NCI-H128 (cell line): ENCODE measurements around the gene CDADC1.

Experiments used
- DNase-seq: peaks from one replicate; lab custom pipeline; 2025; ENCODE audit not compliant: unreplicated experiment; lab: John Stamatoyannopoulos, UW

Gene CDADC1

DNA sequence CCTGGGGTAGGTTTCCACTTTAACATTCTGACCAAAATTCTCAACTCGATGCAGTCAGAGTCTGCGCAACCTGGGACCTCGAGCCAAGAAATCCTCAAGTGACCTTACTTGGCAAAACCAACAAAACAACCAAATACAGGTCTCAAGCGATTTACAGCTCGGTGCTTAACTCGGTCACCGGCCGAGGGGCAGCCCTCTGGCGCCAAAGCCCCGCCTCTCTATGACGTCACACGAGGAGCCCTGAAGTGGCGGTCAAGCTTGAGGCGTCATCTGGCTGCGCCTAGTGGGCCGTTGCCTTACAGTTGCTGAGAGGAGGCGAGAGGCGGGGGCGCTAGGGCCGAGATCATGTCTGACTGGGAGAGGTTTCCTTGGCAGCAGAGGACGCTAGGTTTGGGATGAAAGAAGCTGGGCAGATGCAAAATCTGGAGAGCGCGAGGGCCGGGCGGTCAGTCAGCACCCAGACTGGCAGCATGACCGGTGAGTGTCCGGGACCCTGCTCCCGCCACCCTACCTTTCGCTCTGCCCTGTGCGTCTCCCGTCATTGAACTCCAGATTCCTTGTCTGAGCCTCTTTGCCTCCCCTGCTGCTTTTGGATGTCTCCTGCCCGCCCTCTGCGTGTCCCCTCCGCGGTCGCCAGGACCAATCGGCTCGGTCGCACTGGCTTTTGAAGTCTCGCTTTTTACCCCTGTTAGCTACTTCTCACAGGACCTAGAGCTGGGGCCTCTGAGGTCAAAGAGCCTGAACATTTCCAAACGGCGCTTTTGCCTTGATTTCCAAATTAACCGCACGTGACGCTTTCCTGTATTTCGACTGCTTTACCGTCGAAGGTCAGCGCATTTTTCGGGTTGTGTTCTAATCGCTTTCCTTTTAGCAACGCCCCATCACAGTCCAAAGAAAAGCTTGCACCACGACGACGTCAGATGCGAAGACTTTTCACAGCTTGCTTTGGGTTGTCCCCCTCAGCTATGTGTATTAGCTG lies at the start of gene CDADC1:
TSS of gene CDADC1 (plus strand) at position 283 of the 979 bp plus-strand sequence. CDS start at position 396, 113 bp downstream.
- peak; percentile 68 for DNase-seq

DNA sequence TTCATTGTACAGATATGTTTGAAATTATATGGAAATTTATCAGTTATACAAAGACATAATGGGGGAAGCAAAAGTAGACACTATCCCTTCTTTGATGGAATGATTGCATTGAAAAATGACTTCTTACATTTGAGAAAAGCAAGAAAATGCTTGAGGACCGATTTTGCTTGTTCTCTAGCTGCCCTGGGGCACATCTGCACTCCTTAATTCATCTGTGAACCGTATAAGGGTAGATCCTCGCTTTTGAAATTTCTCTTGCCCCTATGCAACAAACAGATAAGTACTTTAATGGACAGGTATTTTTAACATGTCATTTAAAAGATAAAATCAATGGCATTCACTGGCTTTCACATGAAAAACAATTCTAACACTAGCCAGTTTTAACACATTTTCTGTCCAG lies 41.1 kb upstream of the CDADC1 start:
- no peak for DNase-seq

DNA sequence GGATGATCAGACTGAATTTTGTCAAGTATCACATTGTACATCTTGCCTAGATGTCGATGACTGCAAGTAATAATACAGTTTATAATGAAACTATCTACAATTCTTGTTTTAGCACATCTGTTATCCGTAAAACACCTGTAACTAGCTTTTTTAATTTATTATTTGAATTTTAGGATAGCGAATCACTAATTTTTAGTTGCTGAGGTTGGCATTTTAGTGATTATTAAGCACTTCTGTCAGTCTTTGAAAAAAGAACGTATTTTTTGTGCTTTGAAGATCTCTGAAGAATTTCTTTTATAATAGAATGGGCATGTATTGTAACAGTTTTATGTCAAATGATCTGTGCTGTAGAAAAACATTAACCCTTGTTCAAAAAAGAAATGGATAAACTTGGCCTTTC lies 39.1 kb upstream of the CDADC1 start:
- DNase-seq: no peak

DNA sequence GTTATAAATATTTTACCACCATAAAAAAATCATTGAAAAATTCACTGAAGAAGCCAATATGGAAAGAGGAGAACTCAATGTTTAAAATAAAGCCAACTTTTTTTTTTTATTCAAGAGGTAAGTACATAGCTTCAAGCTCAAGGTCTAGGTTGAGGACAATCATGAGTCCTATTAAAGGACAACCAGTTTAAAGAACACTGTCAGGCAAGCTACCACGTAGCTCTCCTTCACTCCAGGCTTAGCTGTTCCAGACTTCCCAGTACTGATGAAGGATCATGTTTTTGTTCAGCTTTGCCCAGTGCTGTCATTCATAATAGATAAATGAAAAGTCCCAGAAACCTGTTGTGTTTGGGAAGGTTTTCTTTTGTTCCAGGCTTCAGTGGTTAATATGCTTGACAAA lies 37.6 kb upstream of the CDADC1 start:
- no peak for DNase-seq

DNA sequence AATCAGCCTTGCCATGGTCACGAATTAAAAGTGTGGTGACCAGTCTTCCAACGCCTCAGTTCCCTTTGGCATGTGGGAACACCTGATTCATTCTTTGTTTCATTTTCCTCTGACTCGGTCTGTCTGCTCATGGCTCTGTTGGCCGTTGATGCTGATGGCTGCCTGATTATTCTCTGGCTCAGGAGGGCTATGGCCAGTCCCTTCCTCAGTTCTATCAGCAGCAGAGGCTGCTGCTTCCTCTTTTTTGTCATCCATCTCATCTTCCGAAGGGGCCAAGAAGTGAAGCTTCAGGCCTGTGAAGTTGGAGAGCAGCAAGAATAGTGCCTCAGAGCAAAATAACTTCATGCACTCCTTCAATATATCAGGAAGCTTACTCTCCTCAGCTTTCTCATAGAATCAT lies 37.1 kb upstream of the CDADC1 start:
- no peak for DNase-seq

DNA sequence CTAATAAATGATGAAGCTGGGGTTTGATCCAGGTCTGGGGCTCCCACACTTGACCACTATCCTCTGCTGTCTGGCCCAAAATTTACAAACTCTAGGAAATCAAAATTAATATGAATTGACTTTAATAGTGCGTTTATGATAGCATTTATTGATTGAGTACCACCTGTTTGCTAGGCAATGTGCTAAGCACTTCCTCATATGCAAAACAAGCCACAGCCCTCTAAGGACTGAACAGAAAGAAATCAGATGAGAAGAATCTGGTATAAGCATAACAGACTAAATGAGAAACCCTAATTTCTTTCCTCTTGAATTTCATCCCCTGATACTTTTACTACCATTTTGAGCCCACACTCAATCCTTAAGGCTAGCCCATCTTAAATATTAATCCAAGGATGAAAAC lies 34.2 kb upstream of the CDADC1 start:
- no peak for DNase-seq

DNA sequence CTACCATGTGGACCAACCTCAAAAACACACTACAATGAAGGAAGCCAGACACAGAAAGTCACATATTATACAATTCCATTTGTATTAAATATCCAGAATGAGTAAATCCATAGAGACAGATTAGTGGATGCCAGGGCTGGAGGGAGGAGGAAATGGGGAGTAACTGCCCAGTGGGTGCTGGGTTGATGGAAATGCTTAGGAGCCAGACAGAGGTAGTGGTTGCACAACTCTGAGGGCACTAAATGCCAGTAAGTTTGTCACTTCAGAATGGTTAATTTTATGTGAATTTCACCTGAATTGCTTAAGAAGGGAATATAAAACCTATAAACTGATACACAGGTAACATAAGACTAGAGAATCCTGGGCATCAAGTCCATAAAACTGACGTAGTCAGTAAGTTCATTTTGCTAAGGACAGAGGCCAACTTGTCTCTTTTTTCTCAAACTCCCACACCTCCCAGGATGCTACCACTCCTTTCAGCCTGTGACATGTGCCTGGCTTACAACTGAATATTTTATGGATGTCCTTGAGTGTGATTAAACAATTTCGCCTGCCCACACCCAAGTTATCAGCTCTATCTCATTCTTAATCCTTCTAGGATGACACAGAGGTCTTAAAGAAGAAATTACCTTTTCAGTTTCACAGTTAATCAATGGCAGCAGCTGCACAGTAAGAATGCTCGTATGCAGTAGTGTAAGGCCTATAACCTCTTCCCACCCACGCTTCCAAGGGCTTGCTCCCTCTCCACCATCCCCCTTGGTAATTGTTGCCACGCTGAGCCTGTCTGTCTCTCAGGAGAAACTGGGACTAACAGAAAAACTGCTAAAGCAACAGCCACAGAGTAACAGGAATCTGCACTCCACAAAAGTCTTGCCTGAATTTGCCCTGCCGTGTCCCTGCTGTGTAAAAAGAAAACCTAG lies 33.5 kb upstream of the CDADC1 start:
- DNase-seq: no peak

DNA sequence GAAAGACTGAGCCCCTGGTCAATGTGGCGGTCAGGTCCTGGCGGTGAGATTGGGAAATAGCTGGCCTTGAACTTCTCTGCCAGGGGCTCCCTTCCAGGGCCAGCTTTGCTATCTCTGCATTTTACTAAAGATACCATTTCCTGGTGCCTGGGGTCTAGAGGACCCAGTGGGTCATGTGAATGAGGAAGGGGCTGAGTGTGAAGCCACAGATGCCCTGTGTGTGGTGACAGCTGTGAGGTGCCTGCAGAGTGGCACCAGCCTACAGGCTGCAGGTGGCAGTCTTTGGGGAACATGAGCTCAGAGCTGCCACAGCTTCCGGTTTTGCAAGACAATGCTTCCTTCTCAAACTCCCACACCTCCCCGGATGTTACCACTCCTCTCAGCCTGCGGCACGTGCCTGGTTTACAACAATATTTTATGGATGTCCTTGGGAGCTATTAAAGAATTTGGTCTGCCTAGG lies 32.8 kb upstream of the CDADC1 start:
- DNase-seq: no peak

DNA sequence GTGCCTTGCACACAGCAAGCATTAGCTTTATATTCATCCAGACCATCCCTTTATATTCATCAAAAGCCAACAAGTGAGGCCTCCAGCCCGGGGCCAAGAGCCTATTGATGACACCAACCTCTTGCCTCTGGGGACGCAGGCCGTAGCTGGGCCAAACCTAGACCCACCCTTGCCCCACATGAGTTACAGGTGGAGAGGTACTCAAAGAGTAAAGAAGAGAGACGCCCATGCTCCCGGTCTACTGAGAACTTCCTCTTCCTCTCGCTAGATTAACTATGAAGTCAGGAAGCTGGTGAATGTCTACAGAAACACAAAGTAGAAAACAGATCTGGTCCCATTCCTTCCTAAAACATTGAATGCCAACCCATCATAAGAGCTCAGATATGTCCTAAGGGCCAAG lies 31.4 kb upstream of the CDADC1 start:
- no peak for DNase-seq

DNA sequence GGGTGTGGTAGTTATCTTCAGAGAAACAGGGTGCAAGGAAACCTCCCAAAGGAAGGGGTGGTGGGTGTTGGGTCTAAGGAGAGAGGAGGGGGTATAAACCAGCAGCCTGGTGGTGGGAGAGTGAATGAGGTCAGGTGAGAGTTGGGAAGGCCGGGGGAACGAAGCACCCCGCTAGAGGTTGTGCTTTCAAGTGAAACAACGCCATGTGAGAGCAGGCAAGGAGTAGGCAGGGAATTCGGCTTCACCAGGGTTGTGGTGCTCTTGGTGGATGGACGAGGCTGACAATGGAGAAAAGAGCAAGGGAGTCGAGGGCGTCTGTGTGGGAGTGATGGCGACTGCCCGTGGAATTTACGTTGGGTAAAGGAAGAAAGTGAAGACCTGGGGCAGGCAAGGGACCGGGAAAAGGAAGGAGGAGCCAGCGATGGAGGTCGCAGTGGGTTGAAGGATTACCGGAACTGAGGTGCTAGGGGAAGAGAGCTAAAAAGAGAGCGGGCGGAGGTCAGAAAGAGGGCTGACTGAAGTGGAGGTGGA lies 29.7 kb upstream of the CDADC1 start:
- DNase-seq: no peak

DNA sequence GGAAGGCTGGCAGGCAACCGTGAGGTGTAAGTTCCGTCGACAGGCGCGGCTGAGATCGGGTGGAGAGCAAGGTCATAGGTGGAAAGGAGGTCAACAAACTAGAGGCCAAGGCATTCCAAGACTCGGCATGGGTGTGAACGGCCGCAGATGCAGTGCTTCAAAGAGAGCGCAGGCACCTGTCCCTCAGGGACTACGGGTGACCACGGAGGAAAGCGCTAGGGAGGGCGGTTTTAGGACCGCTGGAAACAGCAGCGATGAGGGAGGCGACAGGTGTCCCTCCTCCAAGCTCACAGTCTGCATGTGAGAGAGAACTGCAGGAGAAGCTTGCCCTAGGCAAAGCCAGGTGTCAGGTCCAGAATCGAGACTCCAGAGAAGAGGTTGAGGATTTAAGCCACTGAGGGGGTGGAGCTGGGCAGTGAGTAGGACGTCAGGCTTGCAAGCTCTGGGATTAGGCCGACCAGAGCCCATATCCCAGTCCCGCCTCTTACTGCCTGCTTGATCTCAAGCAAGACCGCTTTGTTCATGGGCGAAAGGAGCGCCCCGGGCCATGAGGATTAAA lies 29.2 kb upstream of the CDADC1 start:
- DNase-seq: no peak

DNA sequence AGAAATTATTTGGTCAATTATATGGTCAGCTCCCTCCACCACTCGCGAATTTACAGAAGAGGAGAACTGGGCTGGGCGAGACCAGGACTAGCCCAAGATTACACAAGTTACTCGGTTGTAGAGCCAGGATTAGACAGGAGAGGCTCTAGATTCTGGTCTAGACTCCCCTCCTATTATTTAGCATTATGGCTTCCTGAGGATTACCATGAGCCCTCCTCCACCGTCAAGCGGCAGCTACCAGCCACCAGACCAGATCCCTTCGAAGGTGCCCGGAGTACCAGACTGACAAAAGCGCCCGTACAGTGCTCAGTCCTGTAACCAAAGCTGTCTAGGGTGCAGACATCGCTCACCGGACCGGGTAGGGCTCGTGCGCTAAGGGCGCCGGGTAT lies 28.1 kb upstream of the CDADC1 start:
- no peak for DNase-seq

DNA sequence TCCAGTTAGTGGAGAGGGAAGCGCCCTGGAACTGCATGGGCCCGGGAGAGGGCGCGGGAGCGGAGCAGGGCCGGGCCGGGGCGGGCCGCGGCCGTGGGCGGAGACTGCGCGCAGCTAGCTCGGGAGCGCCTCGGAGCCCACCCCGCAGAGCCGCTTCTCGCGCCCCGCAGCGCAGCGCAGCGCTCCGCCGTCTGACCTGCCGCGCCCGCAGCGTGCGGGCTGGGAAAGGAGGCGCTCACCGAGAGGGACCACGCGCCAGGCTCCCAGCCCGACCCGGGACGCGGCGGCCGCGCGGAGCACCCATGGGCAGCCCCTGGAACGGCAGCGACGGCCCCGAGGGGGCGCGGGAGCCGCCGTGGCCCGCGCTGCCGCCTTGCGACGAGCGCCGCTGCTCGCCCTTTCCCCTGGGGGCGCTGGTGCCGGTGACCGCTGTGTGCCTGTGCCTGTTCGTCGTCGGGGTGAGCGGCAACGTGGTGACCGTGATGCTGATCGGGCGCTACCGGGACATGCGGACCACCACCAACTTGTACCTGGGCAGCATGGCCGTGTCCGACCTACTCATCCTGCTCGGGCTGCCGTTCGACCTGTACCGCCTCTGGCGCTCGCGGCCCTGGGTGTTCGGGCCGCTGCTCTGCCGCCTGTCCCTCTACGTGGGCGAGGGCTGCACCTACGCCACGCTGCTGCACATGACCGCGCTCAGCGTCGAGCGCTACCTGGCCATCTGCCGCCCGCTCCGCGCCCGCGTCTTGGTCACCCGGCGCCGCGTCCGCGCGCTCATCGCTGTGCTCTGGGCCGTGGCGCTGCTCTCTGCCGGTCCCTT lies 27.5 kb upstream of the CDADC1 start, which contains the start of gene MLNR:
TSS of gene MLNR (plus strand) at position 303 of the 820 bp plus-strand sequence. CDS start at position 303, 0 bp downstream.
- no peak for DNase-seq

DNA sequence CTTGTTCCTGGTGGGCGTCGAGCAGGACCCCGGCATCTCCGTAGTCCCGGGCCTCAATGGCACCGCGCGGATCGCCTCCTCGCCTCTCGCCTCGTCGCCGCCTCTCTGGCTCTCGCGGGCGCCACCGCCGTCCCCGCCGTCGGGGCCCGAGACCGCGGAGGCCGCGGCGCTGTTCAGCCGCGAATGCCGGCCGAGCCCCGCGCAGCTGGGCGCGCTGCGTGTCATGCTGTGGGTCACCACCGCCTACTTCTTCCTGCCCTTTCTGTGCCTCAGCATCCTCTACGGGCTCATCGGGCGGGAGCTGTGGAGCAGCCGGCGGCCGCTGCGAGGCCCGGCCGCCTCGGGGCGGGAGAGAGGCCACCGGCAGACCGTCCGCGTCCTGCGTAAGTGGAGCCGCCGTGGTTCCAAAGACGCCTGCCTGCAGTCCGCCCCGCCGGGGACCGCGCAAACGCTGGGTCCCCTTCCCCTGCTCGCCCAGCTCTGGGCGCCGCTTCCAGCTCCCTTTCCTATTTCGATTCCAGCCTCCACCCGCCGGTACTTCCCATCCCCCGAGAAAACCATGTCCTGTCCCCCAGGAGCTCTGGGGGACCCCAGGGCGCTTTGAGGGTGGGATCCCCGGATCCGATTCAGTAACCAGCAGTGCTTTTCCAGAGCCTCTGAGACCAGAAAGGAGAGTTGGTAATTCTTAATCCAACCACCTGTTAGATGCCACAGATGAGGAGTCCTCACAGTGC lies 26.7 kb upstream of the CDADC1 start:
- DNase-seq: no peak

DNA sequence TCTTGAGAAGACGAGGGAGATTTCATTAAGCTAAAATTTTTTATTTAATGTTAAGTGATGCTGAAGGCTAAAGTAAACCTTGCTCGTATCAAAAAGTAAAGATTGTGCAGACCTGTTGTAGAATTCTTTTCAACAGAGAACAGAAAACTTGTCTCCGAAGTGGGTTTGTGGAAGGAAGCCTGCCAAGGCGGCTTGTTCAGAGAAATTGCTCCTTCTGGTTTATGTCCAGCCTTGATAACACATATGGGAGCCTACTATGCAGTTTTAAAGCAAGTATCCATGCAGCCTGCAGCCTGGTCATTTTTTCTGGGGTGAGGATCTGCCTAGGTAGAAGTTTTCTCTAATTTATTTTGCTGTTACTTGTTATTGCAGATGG lies 26.1 kb upstream of the CDADC1 start:
- DNase-seq: no peak

DNA sequence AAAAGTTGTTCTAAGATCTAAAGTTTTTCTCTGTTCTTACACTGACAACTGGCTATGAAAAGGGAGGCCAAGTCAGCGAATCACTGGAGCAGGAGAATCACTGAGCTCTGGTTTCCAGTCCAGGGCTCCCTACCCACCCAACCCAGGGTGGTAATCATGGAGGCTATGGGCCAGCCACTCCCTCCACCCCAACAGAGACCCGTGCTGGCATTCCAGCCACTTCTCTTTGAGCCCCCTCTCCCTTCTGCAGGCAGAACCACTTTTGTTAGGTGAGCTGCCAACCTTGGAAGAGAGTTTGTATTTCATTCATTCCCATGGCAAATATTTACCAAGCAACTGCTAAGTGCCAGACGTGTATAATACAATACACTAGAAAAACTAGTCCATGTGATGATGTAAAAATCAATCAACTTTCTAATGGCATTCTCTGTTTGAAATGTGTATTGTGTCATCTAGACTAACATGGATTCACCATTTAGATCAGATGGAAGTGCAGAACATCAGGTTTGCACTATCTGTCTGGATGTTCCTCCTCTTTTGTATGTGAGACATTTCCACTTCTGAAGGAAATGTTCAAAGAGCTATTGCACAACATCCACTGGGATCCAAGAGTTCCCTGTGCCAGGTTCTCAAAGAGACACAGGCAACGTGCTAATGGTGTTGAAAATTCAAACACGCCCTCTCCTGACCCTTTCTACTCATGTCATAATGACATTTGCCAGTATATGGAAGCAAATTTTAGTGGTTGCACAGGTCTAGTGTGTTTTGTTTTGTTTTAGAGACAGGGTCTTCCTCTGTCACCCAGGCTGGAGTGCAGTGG lies 22.3 kb upstream of the CDADC1 start:
- DNase-seq: no peak

DNA sequence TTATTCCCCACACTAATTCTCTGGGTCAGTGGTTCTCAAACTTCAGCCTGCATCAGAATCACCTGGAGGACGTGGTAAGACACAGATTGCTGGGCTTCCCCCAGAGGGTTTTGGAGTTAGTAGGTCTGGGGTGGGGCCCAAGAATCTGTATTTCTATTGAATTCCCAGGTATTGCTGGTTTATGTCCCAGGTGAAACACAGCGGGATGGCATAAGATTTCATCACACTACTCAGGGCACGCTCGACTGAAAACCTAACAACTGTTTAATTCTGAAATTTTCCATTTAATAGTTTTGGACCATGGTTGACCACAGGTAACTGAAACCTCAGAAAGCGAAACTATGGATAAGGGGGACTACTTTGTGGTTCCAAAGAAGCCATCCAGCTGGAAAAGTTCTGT lies 21.1 kb upstream of the CDADC1 start:
- DNase-seq: no peak

DNA sequence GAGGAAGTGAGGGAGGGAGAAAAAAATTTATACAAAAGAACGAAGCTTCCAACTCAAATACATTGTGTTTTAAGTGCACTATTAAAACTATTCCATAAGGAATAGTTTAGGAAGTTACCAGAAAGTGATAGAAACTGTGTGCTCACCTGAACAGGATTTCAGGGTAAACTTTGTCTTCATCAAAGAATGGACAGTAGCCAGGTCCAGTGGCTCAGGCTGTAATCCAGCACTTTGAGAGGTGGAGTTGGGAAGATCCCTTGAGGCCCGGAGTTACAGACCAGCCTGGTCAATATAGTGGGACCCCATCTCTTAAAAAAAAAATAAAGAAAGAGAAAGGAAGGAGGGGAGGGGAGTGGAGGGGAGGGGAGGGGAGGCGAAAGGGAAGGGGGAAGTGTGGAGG lies 13.0 kb upstream of the CDADC1 start:
- DNase-seq: no peak
